Measurements from ENCODE around the gene YY1AP1. TPM values are rescaled to one million over a fixed set of nuclear protein-coding genes. Genes with fewer than 3 reads are reported as not detected.
"Not testable (repeated sequence)": the region's sequence is repeated elsewhere in the genome, so short reads cannot be mapped to it uniquely, and the experiment has no call there.

The YY1AP1 gene
- total and polyA plus RNA-seq, 9 donors, result 43.4 to 156 (median 106) TPM

DNA sequence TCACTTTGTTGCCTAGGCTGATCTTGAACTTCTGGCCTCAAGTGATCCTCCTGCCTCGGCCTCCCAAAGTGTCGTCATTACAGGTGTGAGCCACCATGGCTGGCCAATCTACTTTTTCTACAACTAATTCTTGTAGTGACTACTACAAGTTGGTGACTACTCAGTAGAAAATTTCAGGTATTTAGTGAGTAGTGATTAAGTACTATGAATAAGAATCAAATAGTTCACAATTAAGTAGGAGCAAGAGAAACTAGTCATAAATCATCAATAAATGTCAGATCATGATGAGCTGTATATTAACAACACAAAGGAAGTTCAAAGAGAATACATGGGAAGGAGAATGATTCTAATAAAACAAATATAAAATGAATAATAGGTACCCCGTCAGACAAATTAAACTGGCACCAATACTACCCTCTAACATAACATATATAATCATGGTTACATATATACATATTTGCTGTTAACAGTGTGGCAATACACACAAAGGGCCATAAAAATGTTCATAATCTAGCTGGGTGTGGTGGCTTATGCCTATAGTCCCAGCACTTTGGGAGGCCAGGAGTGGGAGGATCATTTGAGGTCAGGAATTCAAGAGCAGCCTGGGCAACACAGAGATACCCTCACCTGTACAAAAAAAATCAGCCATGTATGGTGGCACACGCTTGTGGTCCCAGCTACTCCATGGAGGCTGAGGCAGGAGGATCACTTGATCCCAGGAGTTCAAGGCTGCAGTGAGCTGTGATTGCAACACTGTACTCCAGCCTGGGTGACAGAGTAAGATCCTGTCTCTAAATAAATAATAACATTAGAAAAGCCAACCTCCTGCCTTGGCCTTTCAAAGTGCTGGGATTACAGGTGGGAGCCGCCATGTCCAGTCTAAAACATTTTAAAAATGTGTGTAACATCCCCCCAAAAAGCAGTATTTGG, 19.1 kb downstream of the YY1AP1 start:
- no peak for DNase-seq
- no peak overlapping the region for H3K27ac ChIP-seq
- no peaks in the 10 kb centered on the region for H3K36me3 ChIP-seq
- WGBS, 3 donors, result 92 to 94% (median 92%) methylated on average over 5 of the region's 5 CpGs
- no peaks in the 10 kb centered on the region for H3K27me3 ChIP-seq
- H3K9me3 ChIP-seq, result no peaks in the 10 kb centered on the region
- no peaks in the 10 kb centered on the region for H3K4me1 ChIP-seq (ENCODE audit: insufficient read depth)
- H3K4me3 ChIP-seq, result no peak overlapping the region
- no peak for TF ChIP-seq EP300 (IDR thresholded peaks at IDR 0.05)
- no peak for TF ChIP-seq POLR2A (IDR thresholded peaks at IDR 0.05)
- no peak for TF ChIP-seq CTCF (IDR thresholded peaks at IDR 0.05)
- intact Hi-C loops (cut with DNase I), result no loop called here

DNA sequence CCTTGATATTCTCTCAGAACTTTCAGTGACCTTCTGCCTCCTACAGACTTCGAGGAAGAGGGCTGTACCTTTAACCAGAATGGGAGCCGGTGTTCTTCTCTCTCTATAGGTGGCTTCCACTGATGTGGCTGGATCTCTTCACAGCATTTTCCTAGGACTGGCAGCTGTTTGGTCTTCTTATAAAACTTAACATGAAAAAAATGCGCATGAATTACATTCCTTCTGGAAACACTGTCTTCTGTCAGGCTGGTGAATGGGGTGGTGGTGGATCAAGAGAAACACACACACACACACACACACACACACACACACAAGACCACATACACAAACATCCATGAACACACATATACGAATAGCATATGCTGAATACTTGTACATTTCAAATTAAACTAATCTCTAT, 27.3 kb downstream of the YY1AP1 start:
- not testable (repeated sequence) for H3K36me3 ChIP-seq, DNase-seq
- 88 to 93% (median 90%) methylated on average over 3 to 4 of the region's 4 CpGs for WGBS, 3 donors

DNA sequence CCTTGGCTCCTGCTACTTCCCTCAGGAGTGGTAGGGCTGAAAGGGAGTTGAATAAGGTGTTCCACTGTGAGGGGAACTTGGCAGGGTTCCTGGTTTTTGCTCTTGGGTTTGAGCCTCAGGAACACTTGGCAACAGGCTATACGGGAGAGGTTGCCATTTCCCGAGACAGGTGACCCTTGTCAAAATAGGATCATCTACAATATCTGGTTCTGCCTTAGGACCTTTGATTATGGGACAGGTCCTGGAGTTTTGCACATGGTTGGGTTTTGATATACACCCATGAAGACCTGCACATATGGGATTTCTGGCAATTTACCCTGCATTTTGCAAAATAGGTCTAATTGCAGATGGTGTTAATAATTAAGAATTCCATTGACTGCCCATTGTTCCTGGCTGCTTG, 31.1 kb downstream of the YY1AP1 start:
- Histone ChIP-seq H3K4me3 (no peak overlapping the region), H3K36me3 (no peaks in the 10 kb centered on the region), H3K27ac (no peak overlapping the region), H3K27me3 (no peaks in the 10 kb centered on the region), H3K9me3 (no peaks in the 10 kb centered on the region), H3K4me1 (ENCODE audit: insufficient read depth) (no peaks in the 10 kb centered on the region)
- WGBS, 3 donors, result 16 to 28% (median 26%) methylated on average over 2 of the region's 2 CpGs
- TF ChIP-seq EP300 (IDR thresholded peaks at IDR 0.05) (no peak), POLR2A (IDR thresholded peaks at IDR 0.05) (no peak), CTCF (IDR thresholded peaks at IDR 0.05) (no peak)
- intact Hi-C loops (cut with DNase I), result no loop called here
- DNase-seq, result no peak

More for the DNA sequence above, 27.3 kb downstream of the YY1AP1 start:
- H3K4me3 ChIP-seq; H3K9me3 ChIP-seq; H3K27ac ChIP-seq; intact Hi-C loops (cut with DNase I); H3K4me1 ChIP-seq (ENCODE audit: insufficient read depth); H3K27me3 ChIP-seq: not testable (repeated sequence)

- Histone ChIP-seq H3K27me3 (no peaks in the 10 kb centered on the region), H3K4me3 (no peak overlapping the region), H3K36me3 (no peaks in the 10 kb centered on the region), H3K9me3 (no peaks in the 10 kb centered on the region), H3K4me1 (ENCODE audit: insufficient read depth) (no peaks in the 10 kb centered on the region), H3K27ac (no peak overlapping the region)
- TF ChIP-seq CTCF (IDR thresholded peaks at IDR 0.05) (no peak), EP300 (IDR thresholded peaks at IDR 0.05) (no peak), POLR2A (IDR thresholded peaks at IDR 0.05) (no peak)
- 73 to 75% (median 74%) methylated on average over 3 of the region's 3 CpGs for WGBS, 3 donors
- no peak for DNase-seq
- intact Hi-C loops (cut with DNase I), result no loop called here
Measured at GRCh38 chr1:155652951-155653350, 35.6 kb downstream of the YY1AP1 start.
